ENCODE results near the gene CCDC85B. TPM values are rescaled to one million over a fixed set of nuclear protein-coding genes. Genes with fewer than 3 reads are reported as not detected.

CCDC85B gene
- total RNA-seq, 1 experiment from 2014 or later: 26.6 TPM

GRCh38 chr11:65868076-65868667 lies 22.3 kb upstream of the CCDC85B start:
- intact Hi-C loops (cut with micrococcal nuclease; ENCODE audit: unreplicated experiment): no loop called here
- H3K4me3 Mint-ChIP-seq (ENCODE audit: low read depth, unreplicated experiment): no peak overlapping the region
- H3K27me3 Mint-ChIP-seq (ENCODE audit: unreplicated experiment): peaks cover 24% of the 10 kb centered on the region
- no peak overlapping the region for H3K27ac Mint-ChIP-seq (ENCODE audit: unreplicated experiment)
- no TSS peak for BruUV-seq (replicated peaks)
- peaks cover 41% of the 10 kb centered on the region for H3K36me3 Mint-ChIP-seq (ENCODE audit: insufficient read depth, unreplicated experiment)
- TF ChIP-seq CTCF (IDR thresholded peaks at IDR 0.05; ENCODE audit: unreplicated experiment): no peak
- CTCF ChIA-PET: no interaction called here
- no peak for DNase-seq
- no peaks in the 10 kb centered on the region for H3K9me3 Mint-ChIP-seq (ENCODE audit: low read depth, unreplicated experiment)
- peaks cover 6% of the 10 kb centered on the region for H3K4me1 Mint-ChIP-seq (ENCODE audit: low read depth, unreplicated experiment)

- Mint-ChIP-seq H3K4me3 (ENCODE audit: low read depth, unreplicated experiment) (no peak overlapping the region), H3K4me1 (ENCODE audit: low read depth, unreplicated experiment) (peaks cover 9% of the 10 kb centered on the region), H3K27ac (ENCODE audit: unreplicated experiment) (no peak overlapping the region), H3K9me3 (ENCODE audit: low read depth, unreplicated experiment) (no peaks in the 10 kb centered on the region), H3K36me3 (ENCODE audit: insufficient read depth, unreplicated experiment) (peaks cover 43% of the 10 kb centered on the region), H3K27me3 (ENCODE audit: unreplicated experiment) (peaks cover 29% of the 10 kb centered on the region)
- CTCF ChIA-PET: interaction anchor here (1.2 kb wide), 1 partner anchor 9 kb away, joined by 4 read pairs; no protein-coding TSS in a partner anchor
- intact Hi-C loops (cut with micrococcal nuclease; ENCODE audit: unreplicated experiment): no loop called here
- TSS peak; percentile 18 for BruUV-seq (replicated peaks)
- DNase-seq: no peak
- TF ChIP-seq CTCF (IDR thresholded peaks at IDR 0.05; ENCODE audit: unreplicated experiment): no peak
Observed at GRCh38 chr11:65868907-65869306, 21.6 kb upstream of the CCDC85B start.

GRCh38 chr11:65869643-65870306 lies 20.7 kb upstream of the CCDC85B start:
- Mint-ChIP-seq H3K9me3 (ENCODE audit: low read depth, unreplicated experiment) (no peaks in the 10 kb centered on the region), H3K27me3 (ENCODE audit: unreplicated experiment) (peaks cover 29% of the 10 kb centered on the region), H3K4me1 (ENCODE audit: low read depth, unreplicated experiment) (peaks cover 9% of the 10 kb centered on the region), H3K4me3 (ENCODE audit: low read depth, unreplicated experiment) (no peak overlapping the region), H3K27ac (ENCODE audit: unreplicated experiment) (peak overlapping the region; percentile 25), H3K36me3 (ENCODE audit: insufficient read depth, unreplicated experiment) (peaks cover 40% of the 10 kb centered on the region)
- no peak for TF ChIP-seq CTCF (IDR thresholded peaks at IDR 0.05; ENCODE audit: unreplicated experiment)
- intact Hi-C loops (cut with micrococcal nuclease; ENCODE audit: unreplicated experiment): no loop called here
- DNase-seq: no peak
- no TSS peak for BruUV-seq (replicated peaks)
- CTCF ChIA-PET: interaction anchor here (1.2 kb wide), 1 partner anchor 10 kb away, joined by 4 read pairs; no protein-coding TSS in a partner anchor

GRCh38 chr11:65870307-65870658 lies 20.2 kb upstream of the CCDC85B start:
- no TSS peak for BruUV-seq (replicated peaks)
- H3K27me3 Mint-ChIP-seq (ENCODE audit: unreplicated experiment): peaks cover 29% of the 10 kb centered on the region
- H3K9me3 Mint-ChIP-seq (ENCODE audit: low read depth, unreplicated experiment): no peaks in the 10 kb centered on the region
- intact Hi-C loops (cut with micrococcal nuclease; ENCODE audit: unreplicated experiment): no loop called here
- H3K36me3 Mint-ChIP-seq (ENCODE audit: insufficient read depth, unreplicated experiment): peaks cover 36% of the 10 kb centered on the region
- no peak overlapping the region for H3K27ac Mint-ChIP-seq (ENCODE audit: unreplicated experiment)
- no peak for DNase-seq
- CTCF ChIA-PET: interaction anchor here (1.2 to 2.3 kb wide), 2 partner anchors 11 kb away, joined by 4 to 12 read pairs; partner anchors contain the start of gene MUS81
- peaks cover 9% of the 10 kb centered on the region for H3K4me1 Mint-ChIP-seq (ENCODE audit: low read depth, unreplicated experiment)
- H3K4me3 Mint-ChIP-seq (ENCODE audit: low read depth, unreplicated experiment): no peak overlapping the region
- no peak for TF ChIP-seq CTCF (IDR thresholded peaks at IDR 0.05; ENCODE audit: unreplicated experiment)

Measured in Calu3 (cell line).